Astrocyte (in vitro differentiated cells and primary cell): ENCODE measurements around the gene TRPM3. TPM values are rescaled to one million over a fixed set of nuclear protein-coding genes. Genes with fewer than 3 reads are reported as not detected.

Experiments used
- DNase-seq: peaks from one replicate; pipeline ENCODE4 v3.0.0-alpha.2; 2010; ENCODE audit warnings: low read depth
- FAIRE-seq: peaks from 2 replicates; lab custom pipeline; 2011; peaks lifted over from hg19 to GRCh38; lab: Jason Lieb, UNC
- H2AFZ ChIP-seq: 2 replicates; pipeline ENCODE4 v1.6.0; 2012; ENCODE audit warnings: low read depth, low read length, inconsistent platforms
- H3K27ac ChIP-seq: 2 replicates; pipeline ENCODE4 v1.5.1; 2011; ENCODE audit warnings: low read depth, low read length, inconsistent platforms
- H3K27me3 ChIP-seq: 2 replicates; pipeline ENCODE4 v1.6.0; 2011; ENCODE audit warnings: low read length, inconsistent platforms; ENCODE audit not compliant: insufficient read depth
- H3K36me3 ChIP-seq: 2 replicates; pipeline ENCODE4 v1.5.1; 2011; ENCODE audit warnings: low read length, inconsistent platforms; ENCODE audit not compliant: insufficient read depth
- H3K4me1 ChIP-seq: 2 replicates; pipeline ENCODE4 v1.5.1; 2011; ENCODE audit warnings: low read length, inconsistent platforms; ENCODE audit not compliant: insufficient read depth
- H3K4me2 ChIP-seq: 2 replicates; pipeline ENCODE4 v1.6.0; 2012; ENCODE audit warnings: low read length, inconsistent platforms
- H3K4me3 ChIP-seq: 2 replicates; pipeline ENCODE4 v1.5.1; 2011; ENCODE audit warnings: low read depth, mild to moderate bottlenecking, low read length, inconsistent platforms; ENCODE audit not compliant: insufficient read depth
- H3K79me2 ChIP-seq: 2 replicates; pipeline ENCODE4 v1.6.0; 2012; ENCODE audit warnings: mild to moderate bottlenecking, low read length, inconsistent platforms; ENCODE audit not compliant: insufficient read depth
- H3K9ac ChIP-seq: 2 replicates; pipeline ENCODE4 v1.6.0; 2012; ENCODE audit warnings: mild to moderate bottlenecking, low read length, inconsistent platforms
- H3K9me3 ChIP-seq: 2 replicates; pipeline ENCODE4 v1.5.1; 2012; ENCODE audit warnings: low read depth, mild to moderate bottlenecking, low read length, inconsistent platforms; ENCODE audit not compliant: insufficient read depth
- H4K20me1 ChIP-seq: 2 replicates; pipeline ENCODE4 v1.6.0; 2012; ENCODE audit warnings: low read length, inconsistent platforms; ENCODE audit not compliant: insufficient read depth
- H3K27ac Mint-ChIP-seq: one replicate; pipeline ENCODE4 v1.8.0; 2021; ENCODE audit warnings: mild to moderate bottlenecking, mixed read lengths; ENCODE audit not compliant: unreplicated experiment
- H3K27me3 Mint-ChIP-seq: one replicate; pipeline ENCODE4 v1.8.0; 2021; ENCODE audit warnings: low read depth, mixed read lengths; ENCODE audit not compliant: unreplicated experiment
- H3K36me3 Mint-ChIP-seq: one replicate; pipeline ENCODE4 v1.8.0; 2021; ENCODE audit warnings: low read depth, mixed read lengths; ENCODE audit not compliant: unreplicated experiment
- H3K4me1 Mint-ChIP-seq: one replicate; pipeline ENCODE4 v1.8.0; 2021; ENCODE audit warnings: low read depth, mixed read lengths; ENCODE audit not compliant: unreplicated experiment
- H3K4me3 Mint-ChIP-seq: one replicate; pipeline ENCODE4 v1.8.0; 2021; ENCODE audit warnings: mild to moderate bottlenecking, moderate library complexity, mixed read lengths; ENCODE audit not compliant: unreplicated experiment
- H3K9me3 Mint-ChIP-seq: one replicate; pipeline ENCODE4 v1.8.0; 2021; ENCODE audit warnings: mild to moderate bottlenecking, mixed read lengths; ENCODE audit not compliant: unreplicated experiment
- CTCF ChIP-seq: IDR thresholded peaks from 2 replicates; pipeline ENCODE4 v1.5.1; 2011; ENCODE audit warnings: low read depth, mild to moderate bottlenecking, inconsistent platforms, low read length, moderate library complexity; ENCODE audit not compliant: insufficient read depth
- EZH2 ChIP-seq: IDR thresholded peaks from 2 replicates; pipeline ENCODE4 v1.6.1; 2012; ENCODE audit warnings: mild to moderate bottlenecking, low read length, inconsistent platforms; ENCODE audit not compliant: insufficient read depth
- total RNA-seq: library from RNA; stranded (reverse); gene quantifications from 2 replicates; pipeline ENCODE4 v1.2.1, GENCODE V29; 2021

Gene TRPM3
- total RNA-seq, 1 donor from 2014 or later = 0.14 TPM

GRCh38 chr9:70519912-70520724 is 601.3 kb downstream of the TRPM3 start:
- no peak for FAIRE-seq

GRCh38 chr9:70517926-70518610 is 603.4 kb downstream of the TRPM3 start:
- no peak overlapping the region for H3K4me3 Mint-ChIP-seq
- no peak for FAIRE-seq

More at GRCh38 chr9:70519912-70520724, 601.3 kb downstream of the TRPM3 start:
- Histone ChIP-seq H4K20me1 (no peaks in the 10 kb centered on the region), H3K9me3 (peaks cover 2% of the 10 kb centered on the region), H3K4me3 (no peak overlapping the region), H3K4me1 (no peaks in the 10 kb centered on the region), H3K27me3 (peaks cover 2% of the 10 kb centered on the region), H3K4me2 (no peak overlapping the region), H2AFZ (no peak overlapping the region), H3K27ac (no peak overlapping the region), H3K79me2 (no peaks in the 10 kb centered on the region), H3K36me3 (no peaks in the 10 kb centered on the region), H3K9ac (no peak overlapping the region)
- Mint-ChIP-seq H3K4me1 (no peaks in the 10 kb centered on the region), H3K9me3 (no peaks in the 10 kb centered on the region), H3K36me3 (no peaks in the 10 kb centered on the region), H3K27ac (no peak overlapping the region), H3K27me3 (peaks cover 2% of the 10 kb centered on the region), H3K4me3 (no peak overlapping the region)
- no peak for TF ChIP-seq CTCF
- no peak for TF ChIP-seq EZH2
- no peak for DNase-seq

More at GRCh38 chr9:70517926-70518610, 603.4 kb downstream of the TRPM3 start:
- TF ChIP-seq CTCF (no peak), EZH2 (no peak)
- Mint-ChIP-seq H3K27me3 (peaks cover 2% of the 10 kb centered on the region), H3K27ac (no peak overlapping the region), H3K4me1 (no peaks in the 10 kb centered on the region), H3K36me3 (no peaks in the 10 kb centered on the region), H3K9me3 (no peaks in the 10 kb centered on the region)
- no peaks in the 10 kb centered on the region for H3K4me1 ChIP-seq
- no peaks in the 10 kb centered on the region for H3K36me3 ChIP-seq
- H3K27ac ChIP-seq = no peak overlapping the region
- H4K20me1 ChIP-seq = no peaks in the 10 kb centered on the region
- DNase-seq = no peak
- H3K79me2 ChIP-seq = no peaks in the 10 kb centered on the region
- H3K9ac ChIP-seq = no peak overlapping the region
- H3K4me2 ChIP-seq = no peak overlapping the region
- H2AFZ ChIP-seq = no peak overlapping the region
- no peaks in the 10 kb centered on the region for H3K9me3 ChIP-seq
- H3K27me3 ChIP-seq = peaks cover 2% of the 10 kb centered on the region
- H3K4me3 ChIP-seq = no peak overlapping the region
